HCT116 (cell line): ENCODE measurements around the gene LYRM4.

Experiments
- EZH2 ChIP-seq: fragments of 200-600 bp; sonication (generic); IDR thresholded peaks from 2 replicates; pipeline ENCODE4 v1.6.1; 2017; ENCODE audit warnings: antibody characterized with exemption, mixed run types
- EZH2phosphoT487 ChIP-seq: fragments of 200-600 bp; IDR thresholded peaks from 2 replicates; pipeline ENCODE4 v1.6.1; 2018; ENCODE audit warnings: antibody characterized with exemption, borderline replicate concordance
- POLR2A ChIP-seq: IDR thresholded peaks from 2 replicates; pipeline ENCODE4 v1.7.0; 2011; ENCODE audit warnings: borderline replicate concordance; ENCODE audit not compliant: insufficient read depth, insufficient read length; ENCODE audit errors: extremely low read depth
- POLR2AphosphoS5 ChIP-seq: IDR thresholded peaks from 2 replicates; pipeline ENCODE4 v1.6.1; 2011; ENCODE audit warnings: mild to moderate bottlenecking, low read depth, low read length, moderate library complexity
- RAD21 ChIP-seq: IDR thresholded peaks from 2 replicates; pipeline ENCODE4 v1.6.1; 2012; ENCODE audit warnings: low read depth, mild to moderate bottlenecking
- TF ChIP-seq, protein P1 (sequence below), 3 experiments: fragments of 200-600 bp in 1 of 3; sonication (generic) in 1 of 3; IDR thresholded peaks in 2 of 3; conservative IDR thresholded peaks in 1 of 3; 2 replicates each; pipeline ENCODE4 v1.5.1; 2012 to 2017; ENCODE audit warnings: low read depth in 2 of 3, low read length in 2 of 3, antibody characterized with exemption in 1 of 3, borderline replicate concordance in 1 of 3, control low read depth in 1 of 3, mild to moderate bottlenecking in 1 of 3, mixed read lengths in 1 of 3, mixed run types in 1 of 3, moderate library complexity in 1 of 3; ENCODE audit not compliant: insufficient read depth in 1 of 3
- TF ChIP-seq, protein P2 (sequence below): IDR thresholded peaks from 2 replicates; pipeline ENCODE4 v1.6.1; 2012

DNA sequence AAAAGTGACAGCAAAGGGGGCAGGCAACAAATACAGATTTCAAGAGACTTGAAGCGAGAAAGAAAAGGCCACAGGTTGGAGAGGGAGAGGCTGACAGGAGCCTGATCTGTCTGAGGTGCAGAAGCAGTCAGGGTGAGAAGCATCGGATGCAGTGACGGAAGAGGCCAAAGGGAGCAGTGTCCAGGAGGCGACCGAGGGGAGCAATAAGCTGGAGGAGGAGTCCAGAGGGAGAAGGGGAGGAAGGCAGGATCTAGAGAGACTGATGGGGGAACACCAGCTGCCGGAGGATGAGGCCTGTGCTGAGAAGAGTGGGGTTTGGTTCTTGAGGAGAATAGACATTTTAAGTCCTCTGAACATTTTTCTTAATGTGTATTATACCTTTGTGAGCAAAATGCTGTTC lies 24.3 kb upstream of the LYRM4 start:
- TF ChIP-seq, protein P1, sequence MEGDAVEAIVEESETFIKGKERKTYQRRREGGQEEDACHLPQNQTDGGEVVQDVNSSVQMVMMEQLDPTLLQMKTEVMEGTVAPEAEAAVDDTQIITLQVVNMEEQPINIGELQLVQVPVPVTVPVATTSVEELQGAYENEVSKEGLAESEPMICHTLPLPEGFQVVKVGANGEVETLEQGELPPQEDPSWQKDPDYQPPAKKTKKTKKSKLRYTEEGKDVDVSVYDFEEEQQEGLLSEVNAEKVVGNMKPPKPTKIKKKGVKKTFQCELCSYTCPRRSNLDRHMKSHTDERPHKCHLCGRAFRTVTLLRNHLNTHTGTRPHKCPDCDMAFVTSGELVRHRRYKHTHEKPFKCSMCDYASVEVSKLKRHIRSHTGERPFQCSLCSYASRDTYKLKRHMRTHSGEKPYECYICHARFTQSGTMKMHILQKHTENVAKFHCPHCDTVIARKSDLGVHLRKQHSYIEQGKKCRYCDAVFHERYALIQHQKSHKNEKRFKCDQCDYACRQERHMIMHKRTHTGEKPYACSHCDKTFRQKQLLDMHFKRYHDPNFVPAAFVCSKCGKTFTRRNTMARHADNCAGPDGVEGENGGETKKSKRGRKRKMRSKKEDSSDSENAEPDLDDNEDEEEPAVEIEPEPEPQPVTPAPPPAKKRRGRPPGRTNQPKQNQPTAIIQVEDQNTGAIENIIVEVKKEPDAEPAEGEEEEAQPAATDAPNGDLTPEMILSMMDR (IDR thresholded peaks at IDR 0.05 in 2 of 3, conservative IDR thresholded peaks at IDR 0.05 in 1 of 3; ENCODE audit: borderline replicate concordance in 1 of 3, insufficient read depth in 1 of 3, low read depth in 2 of 3, low read length in 2 of 3) = no peak
- TF ChIP-seq, protein P2, sequence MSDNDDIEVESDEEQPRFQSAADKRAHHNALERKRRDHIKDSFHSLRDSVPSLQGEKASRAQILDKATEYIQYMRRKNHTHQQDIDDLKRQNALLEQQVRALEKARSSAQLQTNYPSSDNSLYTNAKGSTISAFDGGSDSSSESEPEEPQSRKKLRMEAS = no peak
- no peak for TF ChIP-seq EZH2
- no peak for TF ChIP-seq POLR2A
- no peak for TF ChIP-seq RAD21
- no peak for TF ChIP-seq POLR2AphosphoS5
- TF ChIP-seq EZH2phosphoT487 = no peak
